Stimulated activated CD4-positive, alpha-beta T cell treated with anti-CD3 and anti-CD28 coated beads, Interleukin-2, amount 100 ng/mL, for 24 hours (primary cell): ENCODE measurements around the gene SPEM3.
A peak's percentile ranks its signal among the peaks of the same experiment; 100 is the strongest.
"Not testable (repeated sequence)": the region's sequence is repeated elsewhere in the genome, so short reads cannot be mapped to it uniquely, and the experiment has no call there.

Source experiments
- DNase-seq, 2 donors: peaks; one replicate each; pipeline ENCODE4 v3.0.0-alpha.2; 2020

SPEM3 gene

GRCh38 chr17:7443499-7444485 is 15.1 kb downstream of the SPEM3 start:
- no peak for DNase-seq

DNA sequence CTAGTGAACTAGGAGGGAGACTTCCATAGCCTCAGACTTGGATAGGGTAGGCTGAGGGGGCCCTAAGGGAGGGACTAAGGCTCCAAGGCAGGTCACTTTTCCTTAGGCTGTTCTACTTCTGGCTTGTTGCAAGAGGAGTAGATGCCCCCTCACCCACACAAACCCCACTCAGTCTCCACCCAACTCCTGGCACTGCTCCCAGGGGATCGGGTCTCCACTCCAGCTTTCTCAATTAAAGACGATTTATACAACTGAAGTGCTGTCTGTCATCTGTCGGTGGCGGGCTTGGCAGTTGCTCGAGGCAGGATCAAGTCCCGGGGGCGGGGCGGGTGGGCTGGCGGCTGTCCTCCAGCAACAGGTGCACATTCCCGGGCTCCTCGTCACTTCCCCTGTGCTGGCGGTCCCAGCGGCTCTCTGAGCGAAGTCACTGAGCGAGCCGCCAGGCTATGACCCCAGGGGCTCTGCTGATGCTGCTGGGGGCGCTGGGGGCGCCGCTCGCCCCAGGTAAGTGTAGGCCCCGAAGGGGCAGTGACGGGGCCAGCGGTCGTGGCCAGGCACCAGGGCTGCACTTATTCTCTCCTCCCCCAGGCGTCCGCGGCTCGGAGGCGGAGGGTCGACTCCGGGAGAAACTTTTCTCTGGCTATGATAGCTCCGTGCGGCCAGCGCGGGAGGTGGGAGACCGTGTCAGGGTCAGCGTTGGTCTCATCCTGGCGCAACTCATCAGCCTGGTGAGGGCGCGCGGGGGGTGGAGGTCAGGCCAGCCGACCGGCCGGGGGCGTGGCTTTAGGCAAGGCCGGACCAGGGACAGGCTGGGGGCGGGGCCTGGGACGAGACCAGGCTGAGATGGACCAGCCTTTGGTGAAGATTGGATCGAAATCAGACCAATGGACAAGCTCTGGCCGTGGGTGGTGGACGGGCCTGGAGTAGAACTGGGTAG is 16.3 kb downstream of the SPEM3 start, which contains the start of gene CHRNB1:
TSS of gene CHRNB1 (plus strand) at position 380 of the 937 bp plus-strand sequence. CDS start at position 447, 67 bp downstream.
- peak in 1 of 2 donors; percentile 25 for DNase-seq

DNA sequence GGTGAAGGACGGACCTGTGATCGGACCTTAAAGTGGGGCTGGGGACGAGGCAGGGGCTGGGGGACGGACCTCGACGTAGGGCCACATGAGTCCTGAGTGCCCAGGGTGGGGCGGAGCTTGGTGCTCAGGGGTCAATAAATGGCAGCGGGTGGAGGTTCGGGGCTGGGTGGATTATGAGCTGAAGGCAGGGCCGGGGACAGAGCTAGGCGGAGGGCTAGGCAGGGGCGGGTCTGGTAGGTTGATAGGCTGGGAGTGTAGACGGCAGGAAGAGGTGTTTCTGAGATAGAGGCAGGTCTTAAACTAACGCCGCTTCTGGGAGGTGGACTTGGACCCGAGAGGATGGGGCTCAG is 16.9 kb downstream of the SPEM3 start:
- DNase-seq: peak in 1 of 2 donors; percentile 33

- DNase-seq: no peak
Measured at GRCh38 chr17:7448461-7448860, 19.8 kb downstream of the SPEM3 start.

GRCh38 chr17:7459961-7460545 is 31.4 kb downstream of the SPEM3 start:
- no peak for DNase-seq

GRCh38 chr17:7460850-7461660 is 32.4 kb downstream of the SPEM3 start:
- no peak for DNase-seq

DNA sequence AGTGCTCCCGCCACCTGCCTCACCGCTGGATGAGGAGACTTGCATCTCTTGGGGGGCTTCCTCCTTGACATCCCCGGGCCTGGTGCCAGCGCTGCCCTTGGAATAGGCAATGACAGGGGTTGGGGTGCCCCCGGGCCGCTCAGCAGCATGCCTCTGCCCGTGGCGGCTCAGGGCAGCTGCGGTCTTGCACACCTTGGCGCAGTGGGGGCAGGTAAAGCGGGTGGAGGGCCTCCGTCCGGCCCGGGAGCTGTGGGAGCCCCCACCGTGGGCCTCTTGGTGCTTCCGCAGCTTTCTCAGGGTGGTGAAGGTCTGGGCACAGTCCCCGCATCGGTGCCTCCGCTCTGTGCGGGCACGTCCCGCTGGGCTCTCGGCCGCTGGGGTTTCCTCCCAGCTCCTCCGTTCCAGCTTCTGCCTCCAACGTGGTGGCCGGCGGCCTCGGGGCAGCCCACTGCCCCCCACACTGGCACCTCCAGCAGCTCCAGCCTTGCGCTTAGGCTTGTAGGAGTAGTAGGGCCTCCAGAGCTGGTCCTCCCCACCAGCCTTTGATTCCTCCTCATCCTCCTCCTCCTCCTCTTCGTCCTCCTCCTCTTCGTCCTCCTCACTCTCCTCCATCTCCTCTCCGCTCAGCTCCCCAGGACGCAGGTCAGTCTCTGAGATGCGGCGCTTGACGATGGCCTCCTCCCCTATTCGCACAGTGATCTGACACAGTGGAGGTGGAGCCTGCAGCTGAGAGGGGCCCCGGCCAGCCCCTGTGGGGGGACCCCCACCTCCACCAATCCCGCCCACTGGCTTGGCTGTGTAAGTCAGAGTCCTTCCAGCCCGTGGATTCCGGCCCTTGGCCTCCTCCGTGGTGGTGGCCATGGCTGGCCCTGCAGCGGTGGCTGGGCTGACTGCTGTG is 34.1 kb downstream of the SPEM3 start:
- DNase-seq: no peak

GRCh38 chr17:7463372-7463846 is 34.8 kb downstream of the SPEM3 start:
- no peak for DNase-seq

- DNase-seq: no peak
Measured at GRCh38 chr17:7464081-7464480, 35.4 kb downstream of the SPEM3 start.

DNA sequence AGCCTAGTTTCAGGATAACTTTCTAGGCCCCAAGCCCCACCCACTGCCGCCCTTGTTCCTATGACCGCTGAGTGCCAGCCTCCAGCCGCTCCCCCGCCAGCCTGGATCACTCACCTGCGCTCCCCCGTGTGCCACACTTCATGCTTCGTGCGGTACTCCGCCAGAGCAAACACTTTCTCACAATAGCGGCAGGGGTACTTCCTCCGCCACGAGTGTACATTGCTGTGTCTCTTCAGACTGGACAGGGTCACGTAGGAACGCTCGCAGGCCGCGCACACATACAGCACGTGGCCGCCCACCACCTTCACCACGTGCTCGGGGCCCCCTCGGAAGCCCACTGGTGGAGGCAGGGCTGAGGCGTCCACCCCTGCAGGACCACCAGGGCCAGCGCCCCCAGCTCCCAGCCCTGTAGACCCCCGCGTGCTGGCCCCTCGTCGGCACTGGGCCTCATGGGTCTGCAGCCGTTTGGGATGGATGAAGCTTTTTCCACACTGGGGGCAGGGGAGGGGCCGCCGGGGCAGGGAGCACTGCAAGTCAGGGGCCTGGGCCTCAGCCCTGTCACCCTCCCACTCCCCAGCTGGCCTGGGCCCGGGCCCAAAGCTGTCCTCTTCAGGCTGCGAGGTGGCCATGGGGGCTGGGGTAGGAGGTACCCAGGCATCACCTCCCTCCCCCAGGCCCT is 37.1 kb downstream of the SPEM3 start:
- DNase-seq: no peak

DNA sequence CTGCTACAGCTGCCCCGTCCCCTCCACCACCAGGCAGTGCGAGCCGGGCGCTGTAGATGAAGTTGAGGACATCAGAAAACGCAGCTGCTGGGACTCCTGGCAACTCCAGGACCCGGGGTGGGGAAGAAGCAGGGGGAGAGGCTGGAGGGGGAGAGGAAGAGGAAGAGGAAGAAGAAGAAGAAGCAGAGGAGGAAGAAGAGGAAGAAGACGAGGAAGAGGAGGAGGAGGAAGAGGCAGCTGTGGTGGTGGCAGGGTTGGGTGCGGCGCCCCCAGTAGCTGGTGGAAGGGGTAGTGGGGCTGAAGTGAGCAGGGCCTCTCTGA is 37.6 kb downstream of the SPEM3 start:
- no peak for DNase-seq

- no peak for DNase-seq
Measured at GRCh38 chr17:7466639-7467341, 38.1 kb downstream of the SPEM3 start.

DNA sequence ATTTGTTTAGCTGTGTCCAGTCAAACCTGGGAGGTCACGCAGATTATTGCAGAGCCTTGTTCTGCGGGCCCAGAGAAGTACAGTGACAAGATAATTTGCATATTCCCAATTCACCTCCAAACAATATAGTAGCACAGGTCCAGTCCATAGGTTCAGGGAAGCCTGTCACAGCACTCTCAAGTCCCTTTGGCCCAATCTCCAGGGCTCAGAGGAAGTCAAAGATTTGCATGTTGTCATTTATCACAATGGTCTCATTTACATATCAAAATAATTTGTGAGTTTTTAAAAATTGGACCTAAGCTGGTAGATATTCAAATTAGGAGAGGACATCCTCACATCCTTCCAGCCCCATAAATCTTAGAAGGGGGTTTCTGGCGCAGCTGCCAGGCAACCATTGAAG is 38.8 kb downstream of the SPEM3 start:
- DNase-seq: no peak

DNA sequence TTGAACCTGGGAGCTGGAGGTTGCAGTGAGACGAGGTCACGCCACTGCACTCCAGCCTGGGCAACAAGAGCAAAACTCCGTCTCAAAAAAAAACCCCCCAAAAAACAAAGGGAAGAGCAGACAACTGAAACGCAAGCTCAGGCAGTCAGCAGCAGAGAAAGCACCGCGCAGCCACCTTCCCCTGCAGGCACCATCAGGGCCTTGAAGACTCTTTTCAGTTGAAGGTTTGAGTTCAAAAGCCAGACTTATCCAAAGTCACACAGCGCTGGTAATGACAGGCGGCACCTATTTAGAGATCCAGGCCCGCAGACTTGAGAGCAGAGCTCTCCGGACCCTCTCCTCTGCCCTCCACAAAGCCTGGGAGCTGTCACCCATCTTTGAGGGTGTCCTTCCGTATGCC is 39.6 kb downstream of the SPEM3 start:
- no peak for DNase-seq

- DNase-seq: no peak
Measured at GRCh38 chr17:7468804-7469389, 40.2 kb downstream of the SPEM3 start.

DNA sequence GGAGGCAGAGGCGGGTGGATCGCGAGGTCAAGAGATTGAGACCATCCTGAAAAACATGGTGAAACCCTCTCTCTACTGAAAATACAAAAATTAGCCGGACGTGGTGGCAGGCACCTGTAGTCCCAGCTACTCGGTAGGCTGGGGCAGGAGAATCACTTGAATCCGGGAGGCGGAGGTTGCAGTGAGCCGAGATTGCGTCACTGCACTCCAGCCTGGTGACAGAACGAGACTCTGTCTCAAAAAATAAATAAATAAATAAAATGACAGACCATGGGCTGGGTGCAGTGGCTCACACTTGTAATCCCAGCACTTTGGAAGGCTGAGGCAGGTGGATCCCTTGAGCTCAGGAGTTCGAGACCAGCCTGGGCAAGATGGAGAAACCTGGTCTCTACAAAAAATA is 41.2 kb downstream of the SPEM3 start:
- DNase-seq: not testable (repeated sequence)

- not testable (repeated sequence) for DNase-seq
Measured at GRCh38 chr17:7470457-7470973, 41.9 kb downstream of the SPEM3 start.

DNA sequence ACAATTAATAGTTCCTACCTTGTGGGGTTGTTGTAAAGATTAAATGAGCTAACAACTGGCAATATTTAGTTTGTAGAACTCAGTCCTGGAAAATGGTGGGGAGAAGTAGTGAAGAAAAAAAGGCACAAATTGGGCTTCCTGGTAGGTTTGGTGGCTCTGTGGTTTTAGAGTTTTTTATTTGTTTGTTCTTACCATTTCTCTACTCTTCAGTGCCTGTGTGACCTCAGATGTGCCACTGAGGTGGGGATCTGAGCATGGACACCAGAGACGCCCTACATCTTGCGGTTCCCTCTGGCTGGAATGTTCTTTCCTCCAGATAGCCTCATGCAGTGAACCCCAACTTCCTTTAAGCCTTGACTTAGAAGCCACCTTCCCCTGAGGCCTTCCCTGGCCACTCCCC is 43.1 kb downstream of the SPEM3 start:
- DNase-seq: no peak

DNA sequence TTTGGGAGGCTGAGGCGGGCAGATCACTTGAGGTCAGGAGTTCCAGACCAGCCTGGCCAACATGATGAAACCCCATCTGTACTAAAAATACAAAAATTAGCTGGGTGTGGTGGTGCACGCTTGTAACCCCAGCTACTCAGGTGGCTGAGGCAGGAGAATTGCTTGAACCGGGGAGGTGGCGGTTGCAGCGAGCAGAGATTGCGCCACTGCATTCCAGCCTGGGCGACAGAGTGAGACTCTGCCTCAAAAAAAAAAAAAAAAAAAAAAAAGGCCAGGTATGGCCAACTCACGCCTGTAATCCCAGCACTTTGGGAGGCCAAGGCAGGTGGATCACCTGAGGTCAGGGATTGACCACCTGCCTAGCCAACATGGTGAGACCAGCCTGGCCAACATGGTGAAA is 46.1 kb downstream of the SPEM3 start:
- DNase-seq: not testable (repeated sequence)
